ENCODE results near the gene JUNB. TPM values are rescaled to one million over a fixed set of nuclear protein-coding genes. Genes with fewer than 3 reads are reported as not detected.

The JUNB gene
- total and polyA plus RNA-seq, 2 of the 13 experiments (the other 11 are each of a cell fraction or from before 2014, with no cell fraction given), result 7.7 to 8.2 TPM

DNA sequence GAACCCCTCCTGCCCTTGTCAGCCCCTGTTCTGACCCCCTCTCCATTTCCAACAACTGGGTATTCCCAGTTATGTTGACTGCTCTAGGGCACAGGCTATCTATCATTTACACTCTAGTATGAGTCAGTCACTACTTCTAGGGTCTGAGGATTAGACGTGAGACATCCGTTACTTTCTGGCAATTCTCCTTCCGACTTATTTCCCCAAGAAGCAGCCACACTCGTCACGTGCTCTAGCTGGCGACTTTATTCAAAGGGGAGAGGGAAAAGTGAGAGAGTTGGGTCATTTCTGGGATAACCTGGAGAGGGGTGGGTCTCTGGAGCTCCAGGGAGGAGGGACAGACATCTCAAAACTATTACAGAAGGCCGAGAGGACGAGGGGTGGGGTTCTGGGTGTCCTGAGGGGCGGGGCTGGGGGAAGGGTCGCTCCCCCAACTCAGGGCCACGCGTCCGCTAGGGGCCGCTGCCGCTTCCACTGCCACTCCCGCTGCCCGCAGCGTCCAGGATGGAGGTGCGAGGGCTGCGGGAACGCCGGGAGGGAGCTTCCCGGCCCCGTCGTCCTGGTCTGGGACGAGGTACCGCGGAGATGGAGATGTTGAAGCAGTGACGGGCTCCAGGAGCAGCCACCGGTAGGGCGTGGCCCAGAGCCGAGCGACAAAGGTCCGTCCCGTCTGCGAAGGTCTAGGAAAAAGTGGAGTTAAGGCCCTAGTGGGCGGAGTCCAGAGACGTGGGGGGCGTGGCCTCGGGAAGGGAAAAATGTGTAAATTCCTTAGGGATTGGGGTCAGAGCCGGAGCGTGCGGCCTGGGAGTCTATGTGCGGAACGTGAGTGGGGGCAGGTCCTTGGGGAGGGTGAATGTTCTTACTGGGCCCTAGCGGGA is 34.2 kb downstream of the JUNB start (continued):
- TF ChIP-seq, protein P1, sequence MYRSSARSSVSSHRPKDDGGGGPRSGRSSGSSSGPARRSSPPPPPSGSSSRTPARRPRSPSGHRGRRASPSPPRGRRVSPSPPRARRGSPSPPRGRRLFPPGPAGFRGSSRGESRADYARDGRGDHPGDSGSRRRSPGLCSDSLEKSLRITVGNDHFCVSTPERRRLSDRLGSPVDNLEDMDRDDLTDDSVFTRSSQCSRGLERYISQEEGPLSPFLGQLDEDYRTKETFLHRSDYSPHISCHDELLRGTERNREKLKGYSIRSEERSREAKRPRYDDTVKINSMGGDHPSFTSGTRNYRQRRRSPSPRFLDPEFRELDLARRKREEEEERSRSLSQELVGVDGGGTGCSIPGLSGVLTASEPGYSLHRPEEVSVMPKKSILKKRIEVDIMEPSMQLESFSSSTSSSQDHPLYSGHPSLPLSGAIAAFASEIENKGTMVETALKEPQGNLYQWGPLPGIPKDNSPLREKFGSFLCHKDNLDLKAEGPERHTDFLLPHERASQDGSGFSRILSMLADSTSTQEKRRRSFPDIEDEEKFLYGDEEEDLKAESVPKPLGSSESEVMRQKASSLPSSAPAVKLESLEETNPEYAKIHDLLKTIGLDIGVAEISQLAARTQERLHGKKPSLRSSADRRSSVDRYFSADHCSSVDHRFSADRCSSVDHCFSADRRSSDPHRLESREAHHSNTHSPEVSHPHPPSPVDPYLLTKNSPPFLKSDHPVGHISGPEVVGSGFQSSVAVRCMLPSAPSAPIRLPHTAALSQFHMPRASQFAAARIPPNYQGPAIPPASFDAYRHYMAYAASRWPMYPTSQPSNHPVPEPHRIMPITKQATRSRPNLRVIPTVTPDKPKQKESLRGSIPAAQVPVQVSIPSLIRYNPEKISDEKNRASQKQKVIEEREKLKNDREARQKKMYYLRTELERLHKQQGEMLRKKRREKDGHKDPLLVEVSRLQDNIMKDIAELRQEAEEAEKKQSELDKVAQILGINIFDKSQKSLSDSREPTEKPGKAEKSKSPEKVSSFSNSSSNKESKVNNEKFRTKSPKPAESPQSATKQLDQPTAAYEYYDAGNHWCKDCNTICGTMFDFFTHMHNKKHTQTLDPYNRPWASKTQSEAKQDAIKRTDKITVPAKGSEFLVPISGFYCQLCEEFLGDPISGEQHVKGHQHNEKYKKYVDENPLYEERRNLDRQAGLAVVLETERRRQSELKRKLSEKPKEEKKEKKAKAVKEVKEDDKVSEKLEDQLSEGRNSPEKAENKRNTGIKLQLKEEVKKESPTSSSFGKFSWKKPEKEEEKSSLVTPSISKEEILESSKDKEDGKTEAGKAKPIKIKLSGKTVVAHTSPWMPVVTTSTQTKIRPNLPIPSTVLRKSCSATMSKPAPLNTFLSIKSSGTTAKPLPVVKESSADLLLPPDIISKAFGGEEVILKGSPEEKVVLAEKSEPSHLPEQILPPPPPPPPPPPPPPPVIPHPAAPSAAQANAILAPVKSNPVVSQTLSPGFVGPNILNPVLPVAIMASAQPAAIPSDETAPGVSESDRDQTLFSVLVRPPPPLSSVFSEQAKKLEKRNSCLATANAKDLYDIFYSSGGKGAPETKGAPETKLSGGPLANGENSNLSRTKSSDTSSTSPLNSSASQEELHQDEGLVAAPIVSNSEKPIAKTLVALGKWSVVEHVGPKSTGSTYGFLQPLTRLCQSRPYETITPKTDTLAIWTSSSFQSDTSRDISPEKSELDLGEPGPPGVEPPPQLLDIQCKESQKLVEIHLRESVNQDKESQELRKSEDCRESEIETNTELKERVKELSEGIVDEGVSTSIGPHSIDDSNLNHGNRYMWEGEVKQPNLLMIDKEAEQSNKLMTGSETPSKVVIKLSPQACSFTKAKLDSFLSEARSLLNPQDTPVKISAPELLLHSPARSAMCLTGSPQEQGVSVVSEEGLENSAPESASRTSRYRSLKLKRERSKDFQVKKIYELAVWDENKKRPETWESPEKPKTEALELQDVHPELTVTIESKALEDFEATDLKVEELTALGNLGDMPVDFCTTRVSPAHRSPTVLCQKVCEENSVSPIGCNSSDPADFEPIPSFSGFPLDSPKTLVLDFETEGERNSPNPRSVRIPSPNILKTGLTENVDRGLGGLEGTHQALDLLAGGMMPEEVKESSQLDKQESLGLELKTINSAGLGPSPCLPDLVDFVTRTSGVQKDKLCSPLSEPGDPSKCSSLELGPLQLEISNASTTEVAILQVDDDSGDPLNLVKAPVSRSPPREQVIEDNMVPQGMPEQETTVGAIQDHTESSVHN (CRISPR knock-in tag; IDR thresholded peaks at IDR 0.05), result no peak
- TF ChIP-seq ISL2 (CRISPR knock-in tag; IDR thresholded peaks at IDR 0.05) (no peak), NRL (CRISPR knock-in tag; IDR thresholded peaks at IDR 0.05; ENCODE audit: borderline replicate concordance) (peak; percentile 57; the same call in 1 of the 2 replicates), PAF1 (CRISPR knock-in tag; IDR thresholded peaks at IDR 0.05) (no peak), ZNF264 (CRISPR knock-in tag; IDR thresholded peaks at IDR 0.05) (no peak), CHD4 (IDR thresholded peaks at IDR 0.05; ENCODE audit: borderline replicate concordance, low read length) (no peak), ARID3A (IDR thresholded peaks at IDR 0.05; ENCODE audit: low read depth, low read length) (no peak), YEATS2 (CRISPR knock-in tag; IDR thresholded peaks at IDR 0.05; ENCODE audit: borderline replicate concordance) (peak; percentile 47; the same call in 1 of the 2 replicates), ZNF451 (CRISPR knock-in tag; IDR thresholded peaks at IDR 0.05) (no peak), SOX5 (CRISPR knock-in tag; IDR thresholded peaks at IDR 0.05; ENCODE audit: borderline replicate concordance) (no peak), ZNF879 (CRISPR knock-in tag; IDR thresholded peaks at IDR 0.05) (no peak), STAT5B (CRISPR knock-in tag; IDR thresholded peaks at IDR 0.05) (no peak), SKI (IDR thresholded peaks at IDR 0.05; ENCODE audit: partially characterized antibody) (no peak), CEBPZ (IDR thresholded peaks at IDR 0.05; ENCODE audit: low read length) (no peak)

Data from HepG2 (cell line).